ENCODE data around the gene ZIC4.

Gene ZIC4

DNA sequence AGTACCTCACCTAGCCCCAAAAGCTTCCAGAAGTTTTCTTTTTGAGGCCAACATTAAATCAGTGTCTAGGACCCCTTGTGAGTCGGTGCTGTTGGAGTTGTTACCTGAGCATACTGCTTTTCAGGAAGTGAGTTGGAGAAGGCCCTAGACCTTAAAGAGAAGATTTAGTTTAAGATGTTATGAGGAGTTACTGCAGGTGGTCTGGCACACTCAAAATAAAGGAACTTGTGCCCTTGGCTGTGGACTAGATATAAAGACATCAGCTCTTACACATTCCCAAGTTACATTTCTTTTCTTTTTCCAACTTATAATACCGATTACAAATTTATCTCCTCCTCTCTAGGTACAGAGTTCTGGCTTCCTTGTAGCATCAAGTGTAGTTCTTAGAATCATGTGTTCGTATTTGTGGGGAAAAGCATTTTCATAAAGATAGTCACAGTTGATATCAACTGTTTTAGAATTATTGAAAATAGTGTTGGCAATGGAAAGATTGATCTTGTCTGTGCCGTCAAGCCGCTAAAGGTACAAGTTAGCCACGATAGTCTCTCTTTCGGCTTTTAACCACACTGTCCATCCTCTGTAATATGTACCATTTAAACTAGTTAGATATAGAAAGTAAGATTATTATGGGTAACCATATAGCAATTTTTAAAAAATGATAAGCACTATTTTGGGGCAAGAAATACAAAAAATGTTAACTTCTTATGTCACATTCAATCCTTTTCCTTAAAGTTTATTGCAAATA lies 11.4 kb upstream of the ZIC4 start:
- DNase-seq = no peak

DNA sequence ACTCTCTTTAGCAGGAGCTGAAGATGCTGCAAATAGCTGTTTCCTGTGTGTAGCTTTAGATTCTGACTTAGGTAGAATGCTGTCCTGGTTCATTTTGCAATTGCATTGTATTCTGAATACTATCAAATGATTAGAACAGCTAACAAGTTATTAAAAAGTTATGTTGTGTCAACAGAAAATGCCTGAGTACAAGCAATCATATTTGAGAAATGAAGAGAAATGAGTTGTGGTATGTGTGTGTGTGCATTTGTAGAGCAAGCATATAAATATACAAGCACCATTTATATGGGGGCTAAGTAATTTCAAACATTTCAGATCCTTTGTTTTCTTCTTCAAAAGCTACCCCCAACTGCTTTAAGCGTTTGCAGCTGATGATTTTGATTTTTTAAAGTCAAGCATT lies 10.6 kb upstream of the ZIC4 start:
- no peak for DNase-seq

GRCh38 chr3:147415874-147416273 lies 9.5 kb upstream of the ZIC4 start:
- no peak for DNase-seq

- no peak for DNase-seq
Observed at GRCh38 chr3:147415286-147415685, 8.9 kb upstream of the ZIC4 start.

GRCh38 chr3:147414390-147415138 lies 8.2 kb upstream of the ZIC4 start:
- no peak for DNase-seq

GRCh38 chr3:147413686-147414389 lies 7.5 kb upstream of the ZIC4 start:
- DNase-seq = no peak

DNA sequence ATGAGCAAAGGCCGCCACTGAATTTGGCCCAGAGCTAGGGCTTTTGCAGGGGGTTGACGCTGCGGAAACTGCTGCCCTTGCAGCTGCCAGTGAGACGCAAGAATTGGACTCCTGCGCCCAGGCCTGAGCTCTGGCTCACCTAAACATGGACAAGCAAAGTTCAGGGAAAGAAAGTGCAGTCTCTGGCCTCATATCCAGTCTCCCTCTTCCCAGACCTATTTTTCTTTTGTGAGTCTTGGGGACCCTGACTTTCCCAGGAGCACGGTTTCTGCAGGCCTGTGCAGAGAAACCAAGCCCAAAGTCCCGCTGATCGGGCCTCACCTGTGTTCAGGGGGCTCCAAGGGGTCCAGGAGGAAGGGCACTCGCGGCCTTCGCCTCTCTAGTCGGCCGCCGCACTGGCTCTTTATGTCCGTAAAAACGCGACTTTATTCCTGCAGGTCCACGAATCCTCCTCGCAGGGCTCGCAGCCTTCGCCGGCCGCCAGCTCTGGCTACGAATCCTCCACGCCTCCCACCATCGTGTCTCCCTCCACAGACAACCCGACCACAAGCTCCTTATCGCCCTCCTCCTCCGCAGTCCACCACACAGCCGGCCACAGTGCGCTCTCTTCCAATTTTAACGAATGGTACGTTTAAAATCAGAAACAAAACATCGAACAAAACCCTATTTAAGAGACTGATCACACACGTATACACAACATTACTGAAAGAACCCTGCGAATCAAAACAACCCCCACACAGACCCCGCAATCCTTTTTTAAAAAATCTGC lies 6.8 kb upstream of the ZIC4 start:
- no peak for DNase-seq

DNA sequence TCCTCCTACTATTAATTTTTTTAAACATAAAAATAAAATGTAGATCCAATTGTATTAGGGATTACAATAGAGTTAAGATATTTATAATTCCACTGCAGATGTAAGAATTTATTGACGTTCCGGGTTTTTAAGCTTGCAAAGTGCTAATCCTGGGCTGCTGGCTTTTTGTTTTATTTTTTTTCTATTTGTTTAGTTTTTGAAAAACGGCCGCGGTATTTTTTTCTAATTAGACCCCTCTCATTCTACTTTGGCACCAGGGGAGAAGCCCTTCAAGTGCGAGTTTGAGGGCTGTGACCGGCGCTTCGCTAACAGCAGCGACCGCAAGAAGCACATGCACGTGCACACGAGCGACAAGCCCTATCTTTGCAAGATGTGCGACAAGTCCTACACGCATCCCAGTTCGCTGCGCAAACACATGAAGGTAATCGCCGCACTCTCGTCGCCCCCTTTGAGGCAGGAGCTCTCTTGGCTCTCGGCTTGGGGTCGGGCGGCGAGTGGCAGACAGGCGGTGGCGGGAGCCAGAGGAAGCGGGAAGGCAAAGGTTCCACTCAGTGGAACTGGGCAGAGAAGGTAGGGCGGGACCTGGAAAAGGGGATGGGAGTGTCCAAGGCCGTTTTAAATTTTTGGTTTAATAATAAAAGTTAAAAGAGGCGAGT lies 6.0 kb upstream of the ZIC4 start:
- no peak for DNase-seq

- DNase-seq = no peak
Observed at GRCh38 chr3:147411815-147412241, 5.5 kb upstream of the ZIC4 start.

- DNase-seq = no peak
Observed at GRCh38 chr3:147411238-147411814, 5.0 kb upstream of the ZIC4 start.

GRCh38 chr3:147410526-147411237 lies 4.3 kb upstream of the ZIC4 start:
- no peak for DNase-seq

DNA sequence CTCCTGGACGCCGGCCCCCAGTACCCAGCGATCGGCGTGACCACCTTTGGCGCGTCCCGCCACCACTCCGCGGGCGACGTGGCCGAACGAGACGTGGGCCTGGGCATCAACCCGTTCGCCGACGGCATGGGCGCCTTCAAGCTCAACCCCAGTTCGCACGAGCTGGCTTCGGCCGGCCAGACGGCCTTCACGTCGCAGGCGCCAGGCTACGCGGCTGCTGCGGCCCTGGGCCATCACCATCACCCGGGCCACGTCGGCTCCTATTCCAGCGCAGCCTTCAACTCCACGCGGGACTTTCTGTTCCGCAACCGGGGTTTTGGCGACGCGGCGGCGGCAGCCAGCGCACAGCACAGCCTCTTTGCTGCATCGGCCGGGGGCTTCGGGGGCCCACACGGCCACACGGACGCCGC lies 3.8 kb upstream of the ZIC4 start:
- DNase-seq = no peak

GRCh38 chr3:147409143-147410115 lies 3.1 kb upstream of the ZIC4 start, which contains the start of gene ZIC1:
Gene ZIC1, plus strand, starts transcription at chr3:147409365. Its CDS starts 748 bp downstream, at chr3:147410113.
- no peak for DNase-seq

GRCh38 chr3:147408188-147409100 lies 2.1 kb upstream of the ZIC4 start:
- DNase-seq = no peak

- no peak for DNase-seq
Observed at GRCh38 chr3:147407498-147408187, 1.3 kb upstream of the ZIC4 start.

DNA sequence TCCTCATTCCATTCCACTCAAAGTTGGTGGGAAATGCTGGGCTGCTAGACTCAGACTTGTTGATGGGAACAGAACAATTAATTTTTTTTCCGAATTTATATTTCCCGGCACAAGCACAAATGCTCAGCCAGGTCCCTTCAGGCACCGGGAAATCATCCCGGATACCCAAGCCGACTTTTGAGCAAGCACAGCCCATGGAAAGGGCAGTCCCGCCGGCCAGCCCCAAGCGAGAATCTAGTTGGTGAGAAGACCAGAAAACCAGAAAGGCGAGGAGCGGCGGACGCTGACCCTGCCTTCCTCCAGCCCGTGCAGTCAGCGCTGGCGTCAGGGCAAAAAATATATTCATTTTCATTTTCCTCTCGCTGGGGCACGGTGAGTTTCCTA lies 763 bp upstream of the ZIC4 start:
- no peak for DNase-seq

DNA sequence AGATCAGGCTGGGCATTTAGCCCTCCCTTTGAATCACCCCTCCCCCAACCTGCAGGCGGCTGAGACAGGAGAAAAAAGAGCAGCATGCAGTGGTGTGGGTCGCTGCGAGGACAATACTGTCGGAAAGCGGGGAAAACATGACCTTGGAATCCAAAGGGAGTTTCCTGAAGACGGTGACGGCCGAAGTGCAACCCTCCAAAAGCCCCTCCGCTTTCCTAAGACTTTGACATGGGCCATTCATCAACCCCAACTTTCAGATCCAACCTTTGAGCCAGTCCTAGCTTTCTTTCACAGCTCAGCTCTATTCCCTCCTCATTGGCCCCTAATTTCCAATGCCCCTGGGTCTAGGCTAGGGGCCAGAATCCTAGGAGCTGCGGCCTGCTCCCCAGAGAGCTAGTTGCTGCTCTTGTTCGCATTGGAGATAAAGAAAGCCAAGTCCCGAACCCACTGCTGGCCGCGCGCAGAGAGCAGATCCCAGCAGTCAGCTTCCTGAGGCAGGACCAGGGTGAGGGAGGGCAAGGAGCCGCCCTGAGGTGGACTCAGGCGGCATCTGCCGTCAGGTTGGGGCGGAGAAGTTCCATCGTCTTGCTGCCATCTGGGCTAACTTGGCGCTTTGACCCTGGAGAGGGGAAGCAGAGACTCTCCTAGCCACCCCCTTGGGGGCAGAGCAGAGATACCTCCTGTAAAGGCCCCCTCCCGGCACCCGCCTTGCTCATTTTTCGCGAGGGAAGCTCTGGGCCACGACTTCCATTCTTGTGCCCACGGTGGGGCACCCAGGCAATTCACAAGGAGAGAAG lies 914 bp downstream of the ZIC4 start:
- no peak for DNase-seq
